Cardiac muscle cell (in vitro differentiated cells and primary cell): ENCODE data around the gene CHFR. TPM values are rescaled to one million over a fixed set of nuclear protein-coding genes. Genes with fewer than 3 reads are reported as not detected.

Experiments used
- DNase-seq, 2 donors: peaks; one replicate each; pipeline versions ENCODE4 v3.0.0 to v3.0.0-alpha.2; 2010 to 2017; ENCODE audit warnings: low read depth in 1 of 2, low spot score in 1 of 2
- H3K27ac ChIP-seq: fragments of 200-600 bp; sonication (generic); 2 replicates; pipeline ENCODE4 v1.5.1; 2016
- H3K27me3 ChIP-seq: fragments of 200-600 bp; sonication (generic); 2 replicates; pipeline ENCODE4 v1.6.0; 2016; ENCODE audit warnings: control low read depth
- H3K36me3 ChIP-seq: fragments of 200-600 bp; sonication (generic); 2 replicates; pipeline ENCODE4 v1.5.1; 2016; ENCODE audit warnings: control low read depth
- H3K4me1 ChIP-seq: fragments of 200-600 bp; sonication (generic); 2 replicates; pipeline ENCODE4 v1.8.1; 2017; ENCODE audit warnings: low read depth, mild to moderate bottlenecking, mixed run types
- H3K4me3 ChIP-seq: fragments of 200-600 bp; sonication (generic); 2 replicates; pipeline ENCODE4 v1.5.1; 2016; ENCODE audit warnings: mild to moderate bottlenecking
- H3K9me3 ChIP-seq: fragments of 200-600 bp; sonication (generic); 2 replicates; pipeline ENCODE4 v1.5.1; 2017; ENCODE audit warnings: low read depth, mild to moderate bottlenecking, control low read depth
- polyA plus RNA-seq: library from polyadenylated mRNA; unstranded; fragments of >200 nt; fragmentation: Nextera tagmentation; extraction: Ambion mirVana; gene quantifications from 2 replicates; pipeline ENCODE4 v1.2.1, GENCODE V29; 2016
- total RNA-seq: library from RNA; depleted of rRNA; stranded (reverse); fragments of >200 nt; gene quantifications from 2 replicates; pipeline ENCODE4 v1.2.3, GENCODE V29; 2016
- TF ChIP-seq, protein P1 (sequence below): IDR thresholded peaks from 2 replicates; pipeline ENCODE4 v1.5.1; 2012; ENCODE audit warnings: low read depth, mild to moderate bottlenecking, low read length

The CHFR gene
- total and polyA plus RNA-seq, 2 experiments from 2014 or later, result 30.0 to 30.6 TPM

DNA sequence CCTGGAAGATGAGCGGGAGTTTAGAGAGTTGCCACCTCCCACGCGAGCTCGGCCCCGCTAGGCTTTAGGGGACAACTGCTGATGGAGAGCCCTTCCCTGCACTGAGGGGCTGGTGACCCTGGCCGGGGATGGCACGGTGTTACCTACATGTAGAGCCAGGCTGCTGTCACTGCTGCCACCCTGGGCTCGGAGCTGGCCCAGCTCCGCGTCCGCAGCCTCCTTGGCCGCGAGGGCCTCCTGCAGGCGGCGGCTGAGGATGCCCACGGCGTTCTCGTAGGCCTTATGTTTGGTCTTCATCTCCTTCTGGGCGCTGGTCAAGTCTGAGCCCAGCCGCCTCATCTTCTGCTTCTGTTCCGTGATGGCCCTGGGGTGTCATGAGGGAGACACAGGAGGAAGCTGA lies 101.2 kb downstream of the CHFR start:
- peaks cover 40% of the 10 kb centered on the region for H3K36me3 ChIP-seq
- H3K9me3 ChIP-seq, result no peaks in the 10 kb centered on the region

DNA sequence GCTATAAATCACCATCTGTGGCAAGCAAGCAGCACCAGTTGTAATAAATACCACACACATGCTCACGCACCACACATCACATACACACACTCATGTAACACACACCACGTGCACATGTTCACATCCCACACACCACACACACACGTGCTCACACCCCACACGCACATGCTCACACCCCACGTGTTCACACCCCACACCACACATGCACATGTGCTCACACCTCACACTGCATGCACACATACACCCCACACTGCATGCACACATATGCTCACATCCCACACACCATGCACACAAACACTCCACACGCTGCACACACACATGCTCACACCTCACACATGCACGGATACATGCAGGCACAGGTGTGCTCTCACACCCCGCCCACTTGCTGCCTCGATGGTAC lies 102.8 kb downstream of the CHFR start:
- TF ChIP-seq, protein P1, sequence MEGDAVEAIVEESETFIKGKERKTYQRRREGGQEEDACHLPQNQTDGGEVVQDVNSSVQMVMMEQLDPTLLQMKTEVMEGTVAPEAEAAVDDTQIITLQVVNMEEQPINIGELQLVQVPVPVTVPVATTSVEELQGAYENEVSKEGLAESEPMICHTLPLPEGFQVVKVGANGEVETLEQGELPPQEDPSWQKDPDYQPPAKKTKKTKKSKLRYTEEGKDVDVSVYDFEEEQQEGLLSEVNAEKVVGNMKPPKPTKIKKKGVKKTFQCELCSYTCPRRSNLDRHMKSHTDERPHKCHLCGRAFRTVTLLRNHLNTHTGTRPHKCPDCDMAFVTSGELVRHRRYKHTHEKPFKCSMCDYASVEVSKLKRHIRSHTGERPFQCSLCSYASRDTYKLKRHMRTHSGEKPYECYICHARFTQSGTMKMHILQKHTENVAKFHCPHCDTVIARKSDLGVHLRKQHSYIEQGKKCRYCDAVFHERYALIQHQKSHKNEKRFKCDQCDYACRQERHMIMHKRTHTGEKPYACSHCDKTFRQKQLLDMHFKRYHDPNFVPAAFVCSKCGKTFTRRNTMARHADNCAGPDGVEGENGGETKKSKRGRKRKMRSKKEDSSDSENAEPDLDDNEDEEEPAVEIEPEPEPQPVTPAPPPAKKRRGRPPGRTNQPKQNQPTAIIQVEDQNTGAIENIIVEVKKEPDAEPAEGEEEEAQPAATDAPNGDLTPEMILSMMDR, result no peak
- Histone ChIP-seq H3K27ac (no peak overlapping the region), H3K9me3 (no peaks in the 10 kb centered on the region), H3K4me3 (no peak overlapping the region), H3K27me3 (no peaks in the 10 kb centered on the region), H3K36me3 (peaks cover 45% of the 10 kb centered on the region), H3K4me1 (no peaks in the 10 kb centered on the region)
- no peak for DNase-seq

More for the DNA sequence above, 101.2 kb downstream of the CHFR start:
- no peaks in the 10 kb centered on the region for H3K4me1 ChIP-seq
- no peak overlapping the region for H3K4me3 ChIP-seq
- no peak for DNase-seq
- no peak overlapping the region for H3K27ac ChIP-seq
- TF ChIP-seq, protein P1, result no peak
- H3K27me3 ChIP-seq, result no peaks in the 10 kb centered on the region

DNA sequence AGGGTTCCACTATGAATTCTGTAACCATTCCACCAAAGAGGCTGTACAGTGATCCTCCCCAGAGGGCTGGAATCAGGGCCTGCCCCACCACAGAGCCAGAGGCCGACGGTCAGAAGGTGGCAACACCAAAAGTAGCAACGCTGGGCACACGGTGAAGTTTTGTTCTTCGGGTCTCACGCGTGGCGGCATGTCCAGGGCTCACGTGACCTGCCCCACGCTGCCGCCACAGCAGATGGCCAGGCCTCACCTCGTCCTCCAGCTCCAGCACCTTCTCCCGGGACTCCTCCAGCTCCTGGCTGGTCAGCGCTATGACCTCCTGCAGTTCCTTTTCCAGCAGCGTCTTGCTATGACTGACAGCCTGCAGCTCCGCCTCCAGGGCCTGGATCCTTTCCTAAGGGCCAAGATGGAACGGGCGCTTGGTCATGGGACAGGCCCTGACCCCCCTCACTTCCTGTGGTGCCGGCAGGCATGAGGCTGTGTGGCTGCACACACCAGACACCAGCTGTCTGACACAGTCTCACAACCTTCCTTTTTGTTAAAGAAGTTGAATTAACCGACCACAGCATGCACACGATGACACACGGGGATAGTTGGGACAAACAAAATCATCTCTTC lies 103.4 kb downstream of the CHFR start:
- Histone ChIP-seq H3K36me3 (peaks cover 45% of the 10 kb centered on the region), H3K27ac (no peak overlapping the region), H3K4me3 (no peak overlapping the region), H3K4me1 (no peaks in the 10 kb centered on the region), H3K9me3 (no peaks in the 10 kb centered on the region), H3K27me3 (no peaks in the 10 kb centered on the region)
- TF ChIP-seq, protein P1, result no peak
- DNase-seq, result no peak

Other genes with a start within 250 kb of the CHFR start
- 20.1 and 46.1 TPM in 2 replicates for gene POLE, start 200.3 kb downstream of the CHFR start, total RNA-seq
- 13.3 and 19.3 TPM in 2 replicates for gene POLE, start 200.3 kb downstream of the CHFR start, polyA plus RNA-seq
- 41.6 and 87.8 TPM in 2 replicates for gene PXMP2, start 200.0 kb downstream of the CHFR start, total RNA-seq
- 70.1 and 111 TPM in 2 replicates for gene PXMP2, start 200.0 kb downstream of the CHFR start, polyA plus RNA-seq
- gene PGAM5, start 176.8 kb downstream of the CHFR start, total RNA-seq, result 23.8 and 42.0 TPM in 2 replicates
- 18.4 and 28.5 TPM in 2 replicates for gene PGAM5, start 176.8 kb downstream of the CHFR start, polyA plus RNA-seq
- 37.2 and 37.9 TPM in 2 replicates for gene ANKLE2, start 125.8 kb downstream of the CHFR start, total RNA-seq
- 27.8 and 37.1 TPM in 2 replicates for gene ANKLE2, start 125.8 kb downstream of the CHFR start, polyA plus RNA-seq
- 40.4 and 50.8 TPM in 2 replicates for gene GOLGA3, start 58.7 kb downstream of the CHFR start, total RNA-seq
- 12.2 and 15.3 TPM in 2 replicates for gene GOLGA3, start 58.7 kb downstream of the CHFR start, polyA plus RNA-seq
- gene ZNF605, start 68.7 kb upstream of the CHFR start, total RNA-seq, result 6.6 and 13.3 TPM in 2 replicates
- gene ZNF605, start 68.7 kb upstream of the CHFR start, polyA plus RNA-seq, result 8.2 and 10.1 TPM in 2 replicates
- gene ZNF26, start 98.8 kb upstream of the CHFR start, total RNA-seq, result 5.2 and 18.5 TPM in 2 replicates
- 5.0 and 6.1 TPM in 2 replicates for gene ZNF26, start 98.8 kb upstream of the CHFR start, polyA plus RNA-seq
- gene ZNF84, start 149.9 kb upstream of the CHFR start, total RNA-seq, result 18.4 and 29.2 TPM in 2 replicates
- 22.5 and 31.5 TPM in 2 replicates for gene ZNF84, start 149.9 kb upstream of the CHFR start, polyA plus RNA-seq
- 10.1 and 14.7 TPM in 2 replicates for gene ZNF140, start 193.3 kb upstream of the CHFR start, total RNA-seq
- 15.7 and 18.1 TPM in 2 replicates for gene ZNF140, start 193.3 kb upstream of the CHFR start, polyA plus RNA-seq
- gene ZNF891, start 242.7 kb upstream of the CHFR start, total RNA-seq, result 1.3 and 2.7 TPM in 2 replicates
- gene ZNF891, start 242.7 kb upstream of the CHFR start, polyA plus RNA-seq, result 0.65 and 0.91 TPM in 2 replicates
- 7.0 and 9.9 TPM in 2 replicates for gene ZNF10, start 243.0 kb upstream of the CHFR start, total RNA-seq
- gene ZNF10, start 243.0 kb upstream of the CHFR start, polyA plus RNA-seq, result 9.5 and 14.9 TPM in 2 replicates